ENCODE measurements around the gene LRRC3C. TPM values are rescaled to one million over a fixed set of nuclear protein-coding genes. Genes with fewer than 3 reads are reported as not detected.

The LRRC3C gene
- total RNA-seq, 3 donors from 2014 or later: 1.2 TPM; not detected in 2

GRCh38 chr17:39920218-39921210, 7.0 kb upstream of the LRRC3C start:
- Histone ChIP-seq H3K9me3 (no peaks in the 10 kb centered on the region), H3K4me3 (no peak overlapping the region), H3K4me1 (peaks cover 4 to 15% of the 10 kb centered on the region in 2 donors), H3K27me3 (no peaks in the 10 kb centered on the region), H3K36me3 (no peaks in the 10 kb centered on the region), H3K27ac (no peak overlapping the region)
- intact Hi-C loops (cut with DNase I; ENCODE audit: low total_unique reads): no loop called here
- DNase-seq (ENCODE audit: low spot score in 2 of 2): no peak
- no peak for TF ChIP-seq POLR2A (IDR thresholded peaks at IDR 0.05)
- TF ChIP-seq CTCF (IDR thresholded peaks at IDR 0.05): no peak
- TF ChIP-seq POLR2AphosphoS5 (IDR thresholded peaks at IDR 0.05): no peak

DNA sequence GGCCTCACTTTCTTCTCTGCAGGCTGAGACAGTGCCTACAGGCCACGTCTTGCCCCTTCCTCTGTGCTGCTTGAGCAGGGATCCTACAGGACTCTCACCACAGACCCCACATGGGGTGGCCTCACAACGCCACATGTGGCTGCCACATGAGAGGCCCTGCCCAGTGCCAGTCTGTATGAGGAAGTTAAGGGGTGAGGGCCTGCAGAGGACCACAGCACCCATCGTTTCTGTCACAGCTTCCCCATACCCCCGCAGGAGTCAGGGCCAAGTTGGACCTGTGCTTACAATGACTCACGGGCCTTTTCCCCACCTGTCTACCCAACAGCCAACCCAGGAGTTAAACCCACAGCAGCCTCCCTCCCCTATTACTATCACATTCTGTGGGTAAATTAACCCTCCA, 6.2 kb upstream of the LRRC3C start:
- H3K36me3 ChIP-seq: no peaks in the 10 kb centered on the region
- intact Hi-C loops (cut with DNase I; ENCODE audit: low total_unique reads): no loop called here
- no peak for TF ChIP-seq POLR2A (IDR thresholded peaks at IDR 0.05)
- TF ChIP-seq POLR2AphosphoS5 (IDR thresholded peaks at IDR 0.05): no peak
- TF ChIP-seq CTCF (IDR thresholded peaks at IDR 0.05): no peak

DNA sequence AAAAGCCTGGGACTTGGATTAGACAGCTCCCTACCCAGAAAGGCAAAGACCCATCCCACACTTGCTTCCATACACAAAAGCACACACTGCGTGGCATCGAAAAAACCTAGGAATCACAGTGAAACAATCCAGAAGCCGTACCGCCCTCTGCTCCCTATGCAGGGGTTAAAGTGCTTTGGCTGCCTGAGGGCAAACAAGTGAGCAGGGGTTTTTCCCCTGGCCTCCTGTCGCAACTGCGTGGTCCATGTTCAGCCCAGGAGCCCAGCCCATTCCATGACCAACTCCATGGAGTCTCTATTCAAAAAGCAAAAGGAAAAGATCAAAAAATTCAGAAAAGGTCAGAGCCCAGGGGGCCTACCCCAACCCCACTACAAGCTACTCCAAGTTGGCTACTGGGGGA, 5.5 kb upstream of the LRRC3C start:
- intact Hi-C loops (cut with DNase I; ENCODE audit: low total_unique reads): no loop called here
- no peaks in the 10 kb centered on the region for H3K27me3 ChIP-seq
- no peaks in the 10 kb centered on the region for H3K36me3 ChIP-seq

More for the DNA sequence above, 6.2 kb upstream of the LRRC3C start:
- DNase-seq (ENCODE audit: low spot score in 2 of 2): no peak
- Histone ChIP-seq H3K27me3 (no peaks in the 10 kb centered on the region), H3K4me3 (no peak overlapping the region), H3K4me1 (peaks cover 4 to 19% of the 10 kb centered on the region in 2 donors), H3K9me3 (no peaks in the 10 kb centered on the region), H3K27ac (no peak overlapping the region)

GRCh38 chr17:39923230-39923629, 4.3 kb upstream of the LRRC3C start:
- Histone ChIP-seq H3K4me1 (peaks cover 4 to 23% of the 10 kb centered on the region in 2 donors), H3K4me3 (no peak overlapping the region), H3K9me3 (no peaks in the 10 kb centered on the region), H3K36me3 (no peaks in the 10 kb centered on the region), H3K27me3 (no peaks in the 10 kb centered on the region), H3K27ac (no peak overlapping the region)
- no peak for DNase-seq (ENCODE audit: low spot score in 2 of 2)
- TF ChIP-seq POLR2A (IDR thresholded peaks at IDR 0.05): no peak
- no peak for TF ChIP-seq POLR2AphosphoS5 (IDR thresholded peaks at IDR 0.05)
- TF ChIP-seq CTCF (IDR thresholded peaks at IDR 0.05): no peak
- intact Hi-C loops (cut with DNase I; ENCODE audit: low total_unique reads): no loop called here

More for the DNA sequence above, 5.5 kb upstream of the LRRC3C start:
- TF ChIP-seq CTCF (IDR thresholded peaks at IDR 0.05): no peak
- no peak for TF ChIP-seq POLR2A (IDR thresholded peaks at IDR 0.05)
- no peak for TF ChIP-seq POLR2AphosphoS5 (IDR thresholded peaks at IDR 0.05)
- no peak for DNase-seq (ENCODE audit: low spot score in 2 of 2)
- no peaks in the 10 kb centered on the region for H3K9me3 ChIP-seq
- no peak overlapping the region for H3K27ac ChIP-seq
- H3K4me3 ChIP-seq: no peak overlapping the region
- H3K4me1 ChIP-seq: peaks cover 4 to 23% of the 10 kb centered on the region in 2 donors
